Type B pancreatic cell (in vitro differentiated cells): ENCODE measurements around the gene KAT8. TPM values are rescaled to one million over a fixed set of nuclear protein-coding genes. Genes with fewer than 3 reads are reported as not detected.

Source experiments
- DNase-seq: peaks from one replicate; pipeline ENCODE4 v3.0.0; 2021; ENCODE audit warnings: mixed read lengths; ENCODE audit not compliant: unreplicated experiment; ENCODE audit errors: extremely low spot score
- H3K27ac Mint-ChIP-seq: 2 replicates; pipeline ENCODE4 v1.8.0; 2021; ENCODE audit warnings: mild to moderate bottlenecking, mixed read lengths
- H3K27me3 Mint-ChIP-seq: 2 replicates; pipeline ENCODE4 v1.8.0; 2021; ENCODE audit warnings: mixed read lengths
- H3K36me3 Mint-ChIP-seq: 2 replicates; pipeline ENCODE4 v1.8.0; 2021; ENCODE audit warnings: mixed read lengths
- H3K4me1 Mint-ChIP-seq: one replicate; pipeline ENCODE4 v1.8.0; 2021; ENCODE audit warnings: mixed read lengths; ENCODE audit not compliant: unreplicated experiment
- H3K4me3 Mint-ChIP-seq: 2 replicates; pipeline ENCODE4 v1.8.0; 2021; ENCODE audit warnings: mild to moderate bottlenecking, mixed read lengths
- H3K9me3 Mint-ChIP-seq: 2 replicates; pipeline ENCODE4 v1.8.0; 2021; ENCODE audit warnings: mixed read lengths
- total RNA-seq: library from RNA; stranded (reverse); gene quantifications from 2 replicates; pipeline ENCODE4 v1.2.1, GENCODE V29; 2021; ENCODE audit warnings: low replicate concordance
- TF ChIP-seq, protein P1 (sequence below): fragments of 200-600 bp; sonication (generic); conservative IDR thresholded peaks from 2 replicates; pipeline ENCODE4 v1.5.0; 2021; ENCODE audit warnings: antibody characterized with exemption, mild to moderate bottlenecking

Gene KAT8
- total RNA-seq, 1 donor from 2014 or later = 70.3 TPM

DNA sequence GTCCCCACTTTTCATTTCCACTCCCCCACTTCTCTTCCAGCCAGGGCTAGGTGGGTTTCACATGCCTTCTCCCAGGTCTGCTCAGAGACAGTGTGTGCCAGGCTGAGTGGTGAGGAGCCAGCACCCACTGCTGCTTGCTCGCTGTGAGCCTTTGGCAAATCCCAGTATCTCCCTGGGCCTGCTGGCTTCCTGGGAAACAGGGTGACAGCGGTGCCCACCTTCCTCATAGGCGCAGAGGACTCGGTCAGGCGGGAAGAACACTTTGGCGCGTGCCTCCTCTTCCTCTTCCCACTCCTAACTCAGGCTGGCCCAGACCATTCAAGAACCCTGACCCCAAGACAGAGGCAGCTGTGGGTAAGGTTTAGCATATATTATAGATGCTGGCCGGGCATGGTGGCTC is 28.3 kb upstream of the KAT8 start:
- Mint-ChIP-seq H3K9me3 (no peaks in the 10 kb centered on the region), H3K4me1 (peaks cover 5% of the 10 kb centered on the region), H3K4me3 (no peak overlapping the region), H3K27me3 (no peaks in the 10 kb centered on the region), H3K36me3 (no peaks in the 10 kb centered on the region), H3K27ac (no peak overlapping the region)
- DNase-seq = no peak
- TF ChIP-seq, protein P1, sequence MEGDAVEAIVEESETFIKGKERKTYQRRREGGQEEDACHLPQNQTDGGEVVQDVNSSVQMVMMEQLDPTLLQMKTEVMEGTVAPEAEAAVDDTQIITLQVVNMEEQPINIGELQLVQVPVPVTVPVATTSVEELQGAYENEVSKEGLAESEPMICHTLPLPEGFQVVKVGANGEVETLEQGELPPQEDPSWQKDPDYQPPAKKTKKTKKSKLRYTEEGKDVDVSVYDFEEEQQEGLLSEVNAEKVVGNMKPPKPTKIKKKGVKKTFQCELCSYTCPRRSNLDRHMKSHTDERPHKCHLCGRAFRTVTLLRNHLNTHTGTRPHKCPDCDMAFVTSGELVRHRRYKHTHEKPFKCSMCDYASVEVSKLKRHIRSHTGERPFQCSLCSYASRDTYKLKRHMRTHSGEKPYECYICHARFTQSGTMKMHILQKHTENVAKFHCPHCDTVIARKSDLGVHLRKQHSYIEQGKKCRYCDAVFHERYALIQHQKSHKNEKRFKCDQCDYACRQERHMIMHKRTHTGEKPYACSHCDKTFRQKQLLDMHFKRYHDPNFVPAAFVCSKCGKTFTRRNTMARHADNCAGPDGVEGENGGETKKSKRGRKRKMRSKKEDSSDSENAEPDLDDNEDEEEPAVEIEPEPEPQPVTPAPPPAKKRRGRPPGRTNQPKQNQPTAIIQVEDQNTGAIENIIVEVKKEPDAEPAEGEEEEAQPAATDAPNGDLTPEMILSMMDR = no peak

DNA sequence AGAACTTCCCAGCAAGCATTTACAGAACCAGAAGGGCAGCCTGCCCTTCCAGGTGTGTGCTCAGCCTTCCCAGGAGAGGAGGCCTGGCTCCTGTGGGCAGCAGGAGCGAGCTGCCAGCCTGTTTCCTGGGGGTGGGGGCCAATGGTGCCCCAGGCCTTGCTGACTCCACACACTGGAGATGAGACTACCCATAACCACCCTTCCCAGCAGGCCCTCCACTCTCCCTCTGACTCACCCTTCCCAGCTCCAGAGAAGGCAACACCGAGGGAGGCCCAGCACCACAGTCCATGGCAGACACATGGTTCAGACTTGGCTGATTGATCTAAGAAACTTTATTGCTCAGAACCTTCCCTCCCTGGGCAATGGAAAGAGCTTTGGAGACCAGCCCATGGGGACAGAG is 26.9 kb upstream of the KAT8 start:
- TF ChIP-seq, protein P1 = no peak
- H3K4me1 Mint-ChIP-seq = peaks cover 7% of the 10 kb centered on the region
- H3K4me3 Mint-ChIP-seq = no peak overlapping the region
- H3K27me3 Mint-ChIP-seq = no peaks in the 10 kb centered on the region
- H3K9me3 Mint-ChIP-seq = peaks cover 1% of the 10 kb centered on the region
- H3K36me3 Mint-ChIP-seq = no peaks in the 10 kb centered on the region
- no peak overlapping the region for H3K27ac Mint-ChIP-seq
- DNase-seq = no peak

DNA sequence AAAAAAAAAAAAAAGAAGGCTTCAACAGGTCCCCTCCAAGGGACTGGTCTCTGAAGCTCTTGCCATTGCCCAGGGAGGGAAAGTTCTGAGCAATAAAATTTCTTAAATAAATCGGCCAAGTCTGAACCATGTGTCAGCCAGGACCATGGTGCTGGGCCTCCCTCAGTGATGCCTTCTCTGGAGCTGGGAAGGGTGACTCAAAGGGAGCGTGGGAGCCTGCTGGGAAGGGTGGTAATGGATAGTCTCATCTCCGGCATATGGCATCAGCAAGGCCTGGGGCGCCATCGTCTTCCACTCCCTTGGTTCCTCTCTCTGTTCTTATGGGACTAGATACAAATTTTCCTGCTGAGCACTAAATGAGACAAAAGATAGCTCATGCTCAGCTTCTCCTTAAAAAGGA is 25.1 kb upstream of the KAT8 start:
- H3K27ac Mint-ChIP-seq = no peak overlapping the region
- TF ChIP-seq, protein P1 = no peak
- peak overlapping the region; percentile 47 for H3K4me3 Mint-ChIP-seq
- H3K36me3 Mint-ChIP-seq = no peaks in the 10 kb centered on the region
- DNase-seq = no peak
- peaks cover 5% of the 10 kb centered on the region for H3K9me3 Mint-ChIP-seq
- peaks cover 11% of the 10 kb centered on the region for H3K4me1 Mint-ChIP-seq
- no peaks in the 10 kb centered on the region for H3K27me3 Mint-ChIP-seq

DNA sequence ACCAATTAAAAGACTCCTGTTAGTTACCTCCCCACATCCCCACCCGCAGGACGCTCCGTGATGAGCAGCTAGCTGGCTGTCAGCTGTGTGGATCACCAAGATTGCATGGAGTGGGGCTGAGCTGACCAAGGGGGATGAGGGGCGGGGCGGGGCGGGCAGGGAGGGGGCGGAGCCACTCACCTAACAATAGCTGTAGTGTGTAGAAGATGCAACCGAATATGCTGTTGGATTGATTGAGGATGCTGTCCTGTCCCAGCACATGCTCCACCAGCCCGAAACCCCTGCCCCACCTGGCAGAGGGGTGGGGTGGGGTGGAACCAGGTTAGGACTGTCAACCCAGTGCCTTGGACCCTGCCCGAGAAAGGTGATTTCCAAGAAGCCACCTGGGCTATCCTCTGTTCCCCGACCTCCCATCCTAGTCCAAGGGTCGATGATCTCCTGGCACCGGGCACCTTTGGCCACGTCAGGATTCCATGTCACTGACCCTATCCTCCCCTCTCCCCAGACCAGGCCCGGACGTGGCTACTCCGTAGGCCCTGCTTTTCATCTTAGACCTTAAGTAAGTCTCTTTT is 24.2 kb upstream of the KAT8 start:
- TF ChIP-seq, protein P1 = no peak
- peaks cover 11% of the 10 kb centered on the region for H3K4me1 Mint-ChIP-seq
- no peak for DNase-seq
- peak overlapping the region; percentile 39 for H3K27ac Mint-ChIP-seq
- no peaks in the 10 kb centered on the region for H3K27me3 Mint-ChIP-seq
- H3K4me3 Mint-ChIP-seq = peak overlapping the region; percentile 95
- H3K9me3 Mint-ChIP-seq = peaks cover 5% of the 10 kb centered on the region
- H3K36me3 Mint-ChIP-seq = no peaks in the 10 kb centered on the region

DNA sequence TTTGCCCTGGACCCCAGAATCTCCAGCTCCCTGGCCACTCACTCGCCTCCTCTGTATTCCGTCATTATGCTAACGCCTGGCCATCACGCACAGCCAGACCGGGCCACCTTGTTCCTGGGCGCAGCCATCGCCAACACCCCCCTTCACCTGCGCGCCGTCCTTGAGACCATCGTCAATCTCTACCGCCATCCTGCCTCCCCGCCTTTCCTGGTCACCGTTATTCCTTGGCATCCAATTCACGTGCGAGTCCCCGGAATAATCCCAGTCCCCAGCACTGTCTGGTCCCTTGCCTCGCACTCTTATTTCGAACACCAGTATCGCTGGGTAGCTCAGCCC is 23.4 kb upstream of the KAT8 start:
- H3K9me3 Mint-ChIP-seq = peaks cover 5% of the 10 kb centered on the region
- TF ChIP-seq, protein P1 = no peak
- DNase-seq = no peak
- H3K36me3 Mint-ChIP-seq = no peaks in the 10 kb centered on the region
- peak overlapping the region; percentile 95 for H3K4me3 Mint-ChIP-seq
- peaks cover 11% of the 10 kb centered on the region for H3K4me1 Mint-ChIP-seq
- H3K27ac Mint-ChIP-seq = peak overlapping the region; percentile 92
- H3K27me3 Mint-ChIP-seq = no peaks in the 10 kb centered on the region
